Lower lobe of right lung (tissue), 2 donors: ENCODE data around the gene MMP24. TPM values are rescaled to one million over a fixed set of nuclear protein-coding genes. Genes with fewer than 3 reads are reported as not detected.

ENCODE experiments used
- ATAC-seq, 2 donors: fragments of 200-7000 bp; cut with Tn5 transposase; one replicate each; pipeline ENCODE4 v1.9.1; 2020 to 2022; ENCODE audit warnings: mild to moderate bottlenecking in 2 of 2, moderate library complexity in 2 of 2
- DNase-seq: peaks from one replicate; pipeline ENCODE4 v3.0.0-alpha.2; 2020
- H3K27ac ChIP-seq: fragments of 200-600 bp; one replicate; pipeline ENCODE4 v1.8.0; 2022
- H3K27me3 ChIP-seq: fragments of 200-600 bp; one replicate; pipeline ENCODE4 v1.8.0; 2022; ENCODE audit warnings: low read depth
- H3K36me3 ChIP-seq: fragments of 200-600 bp; one replicate; pipeline ENCODE4 v1.8.0; 2022; ENCODE audit warnings: mild to moderate bottlenecking
- H3K4me1 ChIP-seq: fragments of 200-600 bp; one replicate; pipeline ENCODE4 v1.8.0; 2022
- H3K4me3 ChIP-seq: fragments of 200-600 bp; one replicate; pipeline ENCODE4 v1.8.0; 2022; ENCODE audit warnings: mild to moderate bottlenecking
- H3K9me3 ChIP-seq: fragments of 200-600 bp; one replicate; pipeline ENCODE4 v1.8.0; 2022
- CTCF ChIP-seq: fragments of 200-600 bp; IDR thresholded peaks from one replicate; pipeline ENCODE4 v1.8.0; 2022; ENCODE audit warnings: antibody characterized with exemption, mild to moderate bottlenecking
- intact Hi-C: fragments of 100-400 bp; cut with DNase I; formaldehyde crosslinking; loops from one replicate; pipeline ENCODE4 v1.11.0; 2022
- total RNA-seq: library from RNA; stranded (reverse); fragmentation: NEBNext Ultra II Directional; extraction: Animal tissue kit (Norgen Biotek cat#: 25700); gene quantifications from one replicate; pipeline ENCODE4 v1.2.1, GENCODE V29; 2021
- donor health status: DM: no; HTN: yes; CAD: no; lungs with severe emphysema.

The MMP24 gene
- total RNA-seq, 1 donor from 2014 or later: 5.3 TPM

DNA sequence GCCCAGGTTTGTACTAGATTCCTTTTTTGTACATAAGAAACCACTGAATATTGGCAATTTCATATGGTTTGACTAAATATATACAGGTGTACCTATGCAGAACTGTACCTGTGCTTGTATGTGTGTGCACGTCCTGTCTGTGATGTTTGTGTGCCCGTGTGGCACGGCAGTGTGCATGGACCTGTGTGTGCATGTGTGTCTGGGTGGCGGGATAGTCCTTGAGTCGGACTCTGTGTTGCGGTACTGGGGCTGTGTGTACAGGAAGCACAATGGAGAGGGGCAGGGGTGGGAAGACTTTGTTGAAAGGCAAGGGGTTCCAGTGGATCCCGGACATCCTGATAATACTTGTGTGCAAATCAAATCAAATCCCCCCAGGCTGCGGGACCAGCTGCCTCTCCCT is 69.2 kb downstream of the MMP24 start:
- DNase-seq: no peak
- no peak for TF ChIP-seq CTCF
- no peaks in the 10 kb centered on the region for H3K4me1 ChIP-seq
- no peaks in the 10 kb centered on the region for H3K36me3 ChIP-seq
- no peaks in the 10 kb centered on the region for H3K9me3 ChIP-seq
- no peak overlapping the region for H3K4me3 ChIP-seq
- H3K27ac ChIP-seq: no peak overlapping the region
- H3K27me3 ChIP-seq: peaks cover 29% of the 10 kb centered on the region
- no peak for ATAC-seq
- intact Hi-C loops: no loop called here

GRCh38 chr20:35296101-35296554 is 69.6 kb downstream of the MMP24 start:
- TF ChIP-seq CTCF: no peak
- Histone ChIP-seq H3K4me3 (no peak overlapping the region), H3K36me3 (no peaks in the 10 kb centered on the region)

DNA sequence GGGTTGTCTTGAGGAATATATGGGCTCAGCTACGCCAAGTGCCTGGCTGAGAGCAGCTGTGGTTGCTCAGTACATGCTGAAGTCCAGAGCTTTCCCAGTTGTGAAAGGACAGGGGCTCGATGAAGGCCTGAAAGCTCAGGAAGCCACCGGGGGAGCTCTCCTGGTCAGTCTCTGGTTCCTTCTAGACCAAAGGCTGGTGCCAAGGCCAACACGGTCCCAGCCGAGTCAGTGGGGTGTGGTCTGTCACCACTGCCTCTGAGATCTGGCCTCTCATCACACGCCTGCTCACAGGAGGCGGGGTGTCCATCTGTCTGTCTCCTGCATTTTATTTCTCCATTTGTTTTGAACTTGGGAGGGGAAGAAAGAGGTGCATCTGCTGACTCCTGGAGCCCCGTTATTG is 70.7 kb downstream of the MMP24 start:
- H3K4me1 ChIP-seq: no peaks in the 10 kb centered on the region
- H3K36me3 ChIP-seq: no peaks in the 10 kb centered on the region
- no peak overlapping the region for H3K4me3 ChIP-seq
- no peak overlapping the region for H3K27ac ChIP-seq
- no peak for TF ChIP-seq CTCF
- intact Hi-C loops: no loop called here
- H3K9me3 ChIP-seq: no peaks in the 10 kb centered on the region
- peaks cover 29% of the 10 kb centered on the region for H3K27me3 ChIP-seq
- DNase-seq (no peak), ATAC-seq (no peak)

More at GRCh38 chr20:35296101-35296554, 69.6 kb downstream of the MMP24 start:
- ATAC-seq (no peak), DNase-seq (no peak)
- H3K9me3 ChIP-seq: no peaks in the 10 kb centered on the region
- H3K27me3 ChIP-seq: peaks cover 29% of the 10 kb centered on the region
- intact Hi-C loops: no loop called here
- H3K4me1 ChIP-seq: no peaks in the 10 kb centered on the region
- no peak overlapping the region for H3K27ac ChIP-seq

- no peak for TF ChIP-seq CTCF
- H3K36me3 ChIP-seq: no peaks in the 10 kb centered on the region
- no peak overlapping the region for H3K27ac ChIP-seq
- H3K9me3 ChIP-seq: no peaks in the 10 kb centered on the region
- no peak for DNase-seq
- intact Hi-C loops: no loop called here
- H3K4me1 ChIP-seq: no peaks in the 10 kb centered on the region
- peaks cover 29% of the 10 kb centered on the region for H3K27me3 ChIP-seq
- no peak overlapping the region for H3K4me3 ChIP-seq
- no peak for ATAC-seq
Observed at GRCh38 chr20:35297740-35298139, 71.2 kb downstream of the MMP24 start.

DNA sequence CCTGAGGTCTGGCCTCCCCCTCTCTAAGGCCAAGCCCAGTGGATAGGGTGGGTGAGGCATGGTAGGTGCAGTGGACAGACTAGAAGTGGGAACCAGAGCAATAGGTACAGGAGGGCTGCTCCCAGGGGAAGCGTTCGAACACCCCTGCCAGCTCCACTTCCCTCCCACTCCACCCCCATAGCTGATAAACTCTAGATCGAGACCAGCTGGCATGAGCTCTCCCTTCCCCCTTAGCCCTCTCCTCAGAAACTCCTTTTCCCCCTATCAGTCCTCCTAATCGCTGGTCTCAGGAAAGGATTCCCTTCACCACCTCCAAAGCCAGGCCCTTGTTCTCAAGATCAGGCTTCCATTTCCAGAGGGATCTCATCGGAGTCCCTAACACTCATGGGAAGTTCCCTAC is 71.8 kb downstream of the MMP24 start:
- Histone ChIP-seq H3K27me3 (peaks cover 24% of the 10 kb centered on the region), H3K9me3 (no peaks in the 10 kb centered on the region), H3K27ac (no peak overlapping the region), H3K4me3 (no peak overlapping the region), H3K4me1 (no peaks in the 10 kb centered on the region), H3K36me3 (no peaks in the 10 kb centered on the region)
- ATAC-seq (no peak), DNase-seq (no peak)
- TF ChIP-seq CTCF: no peak
- intact Hi-C loops: no loop called here

DNA sequence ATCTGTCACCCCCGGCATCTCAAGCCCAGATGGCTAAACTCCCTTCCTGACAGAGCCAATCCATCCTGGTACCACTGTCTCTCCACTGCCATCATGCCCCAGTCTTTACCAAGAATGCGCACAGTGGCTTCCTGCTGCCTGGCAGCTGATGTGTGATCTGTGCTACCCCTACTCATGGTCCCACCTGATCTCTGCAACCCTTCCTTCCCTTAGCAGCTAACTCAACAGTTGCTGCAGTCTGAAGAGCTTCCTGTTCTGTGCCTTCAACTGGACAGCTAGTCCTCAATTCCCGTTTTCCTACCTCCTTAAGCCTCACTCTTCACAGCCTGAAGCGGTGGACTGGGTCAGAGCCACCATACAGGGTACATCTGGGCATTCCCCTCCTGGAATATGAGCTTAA is 73.3 kb downstream of the MMP24 start:
- H3K27me3 ChIP-seq: peaks cover 16% of the 10 kb centered on the region
- H3K36me3 ChIP-seq: no peaks in the 10 kb centered on the region
- no peak overlapping the region for H3K4me3 ChIP-seq
- no peaks in the 10 kb centered on the region for H3K9me3 ChIP-seq
- no peak for TF ChIP-seq CTCF
- DNase-seq (no peak), ATAC-seq (no peak)
- H3K27ac ChIP-seq: no peak overlapping the region
- peaks cover 6% of the 10 kb centered on the region for H3K4me1 ChIP-seq
- intact Hi-C loops: no loop called here
